K562 (cell line): ENCODE results near the gene CTNNA3. TPM values are rescaled to one million over a fixed set of nuclear protein-coding genes. Genes with fewer than 3 reads are reported as not detected.

Experiments
- ATAC-seq: fragments of 200-7000 bp; cut with Tn5 transposase; 3 replicates; pipeline ENCODE4 v1.9.1; 2020; ENCODE audit warnings: moderate library complexity
- BruUV-seq: library from RNA; stranded (reverse); fragments of 400-500 nt; replicated peaks from 2 replicates; lab custom pipeline; 2021; lab: Mats Ljungman, UMichigan
- CTCF ChIA-PET: fragments of 300-600 bp; formaldehyde crosslinking; extraction: SDS; loops from one replicate; lab custom pipeline; 2021; ENCODE audit warnings: low intra/inter-chr PET ratio; lab: Yijun Ruan, JAX
- POLR2A ChIA-PET: fragments of 300-600, 350-650 bp; sonication (Branson Sonifier 250); formaldehyde crosslinking; extraction: SDS; loops from one replicate; lab custom pipeline; 2021; ENCODE audit warnings: antibody characterized with exemption, inconsistent platforms; lab: Yijun Ruan, JAX
- DNase-seq, 4 experiments: peaks; one replicate each; pipeline versions ENCODE4 v3.0.0 to v3.0.0-alpha.2; 2011 to 2018; ENCODE audit warnings: low spot score in 3 of 4, mixed read lengths in 3 of 4; ENCODE audit errors: extremely low read depth in 1 of 4
- FAIRE-seq: peaks from 2 replicates; lab custom pipeline; 2011; peaks lifted over from hg19 to GRCh38; lab: Jason Lieb, UNC
- H2AFZ ChIP-seq: 2 replicates; pipeline ENCODE4 v1.6.0; 2011; ENCODE audit warnings: low read depth, low read length, control low read depth, inconsistent platforms
- H3K27ac ChIP-seq: fragments of 200-600 bp; 3 replicates; pipeline ENCODE4 v1.8.0; 2011; ENCODE audit warnings: low read depth, mild to moderate bottlenecking, control low read depth, inconsistent platforms, low read length, moderate library complexity, mixed read lengths; ENCODE audit errors: extremely low read depth
- H3K27me3 ChIP-seq, 2 experiments: fragments of 300-600 bp in 1 of 2; 2 replicates in 1 of 2; 3 replicates in 1 of 2; pipeline versions ENCODE4 v1.6.0 to v1.8.0; 2011; ENCODE audit warnings: inconsistent platforms in 2 of 2, low read length in 2 of 2, mild to moderate bottlenecking in 1 of 2, mixed read lengths in 1 of 2, moderate library complexity in 1 of 2; ENCODE audit not compliant: control insufficient read depth in 2 of 2, insufficient read depth in 2 of 2
- H3K36me3 ChIP-seq: fragments of 300-600 bp; 3 replicates; pipeline ENCODE4 v1.8.0; 2011; ENCODE audit warnings: mild to moderate bottlenecking, low read length, inconsistent platforms; ENCODE audit not compliant: control insufficient read depth, insufficient read depth
- H3K4me1 ChIP-seq, 2 experiments: fragments of 200-600 bp in 1 of 2; replicated peaks in 1 of 2; 2 replicates in 1 of 2; 3 replicates in 1 of 2; pipeline versions ENCODE4 v1.5.1 to v1.8.0; 2011; ENCODE audit warnings: inconsistent platforms in 2 of 2, low read length in 2 of 2, mild to moderate bottlenecking in 1 of 2, mixed read lengths in 1 of 2, moderate library complexity in 1 of 2; ENCODE audit not compliant: control insufficient read depth in 2 of 2, insufficient read depth in 2 of 2
- H3K4me2 ChIP-seq: 2 replicates; pipeline ENCODE4 v1.6.1; 2011; ENCODE audit warnings: low read length, control low read depth, inconsistent platforms, mixed read lengths; ENCODE audit not compliant: insufficient read depth
- H3K4me3 ChIP-seq: fragments of 200-600 bp; sonication (generic), shearing (Covaris generic); 2 replicates; pipeline ENCODE4 v1.5.1; 2016; ENCODE audit warnings: control low read depth, inconsistent platforms
- H3K79me2 ChIP-seq: fragments of 200-600 bp; 3 replicates; pipeline ENCODE4 v1.8.0; 2011; ENCODE audit warnings: low read length, inconsistent platforms; ENCODE audit not compliant: control insufficient read depth, insufficient read depth
- H3K9ac ChIP-seq, 2 experiments: 2 replicates each; pipeline versions ENCODE4 v1.6.0 to v1.6.1; 2011; ENCODE audit warnings: low read depth in 2 of 2, low read length in 2 of 2, control low read depth in 1 of 2, inconsistent platforms in 1 of 2, mild to moderate bottlenecking in 1 of 2, mixed read lengths in 1 of 2; ENCODE audit not compliant: insufficient read depth in 1 of 2
- H3K9me1 ChIP-seq: one replicate; pipeline ENCODE4 v1.6.0; 2011; ENCODE audit warnings: inconsistent platforms, mild to moderate bottlenecking, low read length, moderate library complexity; ENCODE audit not compliant: control insufficient read depth, insufficient read depth
- H3K9me3 ChIP-seq: replicated peaks from 2 replicates; pipeline ENCODE4 v1.5.1; 2011; ENCODE audit warnings: low read depth, low read length, inconsistent platforms; ENCODE audit not compliant: control insufficient read depth, insufficient read depth
- H4K20me1 ChIP-seq: replicated peaks from 2 replicates; pipeline ENCODE4 v1.6.1; 2011; ENCODE audit warnings: low read length, inconsistent platforms, mixed read lengths; ENCODE audit not compliant: control insufficient read depth, insufficient read depth
- ARHGAP35 ChIP-seq: fragments of 450-650 bp; IDR thresholded peaks from 2 replicates; pipeline ENCODE4 v1.6.1; 2018; ENCODE audit not compliant: partially characterized antibody
- DACH1 ChIP-seq: fragments of 450-650 bp; IDR thresholded peaks from 2 replicates; pipeline ENCODE4 v1.6.1; 2018; ENCODE audit not compliant: partially characterized antibody
- ELF1 ChIP-seq: fragments of 200-800 bp; sonication (Bioruptor generic); IDR thresholded peaks from 2 replicates; pipeline ENCODE4 v1.6.1; 2016; ENCODE audit warnings: missing genetic modification characterization, missing compliant biosample characterization
- ETV6 ChIP-seq, 3 experiments: fragments of 150-350 bp in 1 of 3; sonication (generic) in 1 of 3; formaldehyde crosslinking in 1 of 3; IDR thresholded peaks; 2 replicates each; pipeline versions ENCODE4 v1.6.1 to v1.8.0; 2014 to 2022; ENCODE audit warnings: borderline replicate concordance in 2 of 3, low read depth in 2 of 3, antibody characterized with exemption in 1 of 3, low read length in 1 of 3, mild to moderate bottlenecking in 1 of 3, missing genetic modification reagents in 1 of 3
- MEIS2 ChIP-seq: fragments of 450-650 bp; IDR thresholded peaks from 2 replicates; pipeline ENCODE4 v1.6.1; 2014; ENCODE audit warnings: mild to moderate bottlenecking; ENCODE audit not compliant: partially characterized antibody
- NCOA6 ChIP-seq: fragments of 450-650 bp; IDR thresholded peaks from 2 replicates; pipeline ENCODE4 v1.6.1; 2017; ENCODE audit warnings: mild to moderate bottlenecking
- RBFOX2 ChIP-seq: fragments of 200-400 bp; formaldehyde crosslinking; IDR thresholded peaks from 2 replicates; pipeline ENCODE4 v1.6.1; 2017; ENCODE audit warnings: low read depth, mild to moderate bottlenecking, low read length, moderate library complexity
- RBM39 ChIP-seq: fragments of 200-400 bp; formaldehyde crosslinking; optimal IDR thresholded peaks from 2 replicates; pipeline ENCODE3; 2018; ENCODE audit warnings: low read depth, low read length
- SRSF9 ChIP-seq: fragments of 200-400 bp; formaldehyde crosslinking; IDR thresholded peaks from 2 replicates; pipeline ENCODE4 v1.6.1; 2017; ENCODE audit warnings: low read depth, low read length, borderline replicate concordance
- ZBTB33 ChIP-seq: sonication (generic); formaldehyde crosslinking; IDR thresholded peaks from 2 replicates; pipeline ENCODE4 v1.8.1; 2023; ENCODE audit warnings: mild to moderate bottlenecking, missing genetic modification reagents
- ZNF175 ChIP-seq: fragments of 200-800 bp; sonication (Bioruptor generic); IDR thresholded peaks from 2 replicates; pipeline ENCODE4 v1.6.1; 2016; ENCODE audit warnings: low read depth, mild to moderate bottlenecking, missing genetic modification characterization, missing compliant biosample characterization
- ZNF311 ChIP-seq: fragments of 250-450 bp; sonication (Bioruptor Pico); IDR thresholded peaks from 2 replicates; pipeline ENCODE4 v1.4.0; 2020; ENCODE audit warnings: mild to moderate bottlenecking, moderate library complexity
- ZNF764 ChIP-seq: fragments of 250-450 bp; sonication (Bioruptor Pico); IDR thresholded peaks from 2 replicates; pipeline ENCODE4 v1.4.0; 2020; ENCODE audit warnings: low read depth, mild to moderate bottlenecking, moderate library complexity
- WGBS: fragments of 100-300 bp; shearing (Covaris generic); methylation state at CpG from one replicate; pipeline ENCODE4 v1.1.6; 2016; ENCODE audit warnings: low coverage, mixed read lengths; ENCODE audit not compliant: insufficient coverage; ENCODE audit errors: missing lambda C conversion rate; 5-methylcytosine and 5-hydroxymethylcytosine counted together
- in situ Hi-C: fragments of 300-500 bp; cut with MboI; formaldehyde crosslinking; loops from 4 replicates; pipeline ENCODE4 v1.15.0; 2018; ENCODE audit warnings: inconsistent platforms, mixed read lengths
- intact Hi-C: fragments of 100-400 bp; cut with micrococcal nuclease; formaldehyde crosslinking; loops from 2 replicates; pipeline ENCODE4 v1.14.2; 2022
- polyA plus RNA-seq, 8 experiments: library from polyadenylated mRNA; depleted of rRNA in 4 of 8; stranded (reverse) in 5 of 8; unstranded in 3 of 8; fragments of >200 nt; fragmentation: Nextera tagmentation in 2 of 8; fragmentation: Illumina TruSeq in 1 of 8; extraction: Ambion mirVana in 2 of 8; extraction: Trizol in 1 of 8; gene quantifications; 2 replicates each; pipeline versions ENCODE4 v1.2.1 to v1.2.3, GENCODE V29; 2011 to 2014; ENCODE audit warnings: inconsistent platforms in 1 of 8, missing spikeins in 1 of 8
- total RNA-seq, 7 experiments: library from RNA; depleted of rRNA in 6 of 7; stranded (reverse); fragments of >200 nt in 6 of 7; fragmentation: Illumina TruSeq in 2 of 7; extraction: Trizol in 2 of 7; gene quantifications; 2 replicates each; pipeline versions ENCODE4 v1.2.1 to v1.2.3, GENCODE V29; 2011 to 2021; ENCODE audit warnings: low replicate concordance in 1 of 7

CTNNA3 gene
- total and polyA plus RNA-seq, 9 of the 15 experiments (the other 6 are each of a cell fraction or from before 2014, with no cell fraction given), result 0.04 TPM; not detected in 8

GRCh38 chr10:66695046-66695445 is 1000.9 kb downstream of the CTNNA3 start:
- Histone ChIP-seq H3K4me1 (no peaks in the 10 kb centered on the region), H3K9me1 (no peaks in the 10 kb centered on the region), H4K20me1 (no peaks in the 10 kb centered on the region), H3K36me3 (no peaks in the 10 kb centered on the region), H3K27ac (no peak overlapping the region), H3K27me3 (no peaks in the 10 kb centered on the region), H3K79me2 (no peaks in the 10 kb centered on the region), H2AFZ (no peak overlapping the region), H3K9me3 (no peaks in the 10 kb centered on the region), H3K9ac (no peak overlapping the region), H3K4me2 (no peak overlapping the region), H3K4me3 (no peak overlapping the region)
- POLR2A ChIA-PET, result no interaction called here
- FAIRE-seq (no peak), ATAC-seq (no peak), DNase-seq (no peak)
- no peak for TF ChIP-seq ZNF175 (CRISPR knock-in tag)
- TF ChIP-seq ZNF764 (CRISPR knock-in tag), result no peak
- TF ChIP-seq RBM39, result no peak
- no peak for TF ChIP-seq ZBTB33
- no peak for TF ChIP-seq ELF1 (tag)
- no peak for TF ChIP-seq ETV6 (IDR thresholded peaks at IDR 0.05; ENCODE audit: borderline replicate concordance in 1 of 2, low read depth in 2 of 2, low read length in 1 of 2)
- no peak for TF ChIP-seq ETV6 (CRISPR knock-in tag; IDR thresholded peaks at IDR 0.05; ENCODE audit: borderline replicate concordance)
- no peak for TF ChIP-seq DACH1
- no peak for TF ChIP-seq NCOA6
- no peak for TF ChIP-seq ZNF311
- TF ChIP-seq ARHGAP35, result no peak
- TF ChIP-seq RBFOX2, result no peak
- TF ChIP-seq MEIS2, result no peak
- no peak for TF ChIP-seq SRSF9
- BruUV-seq, result no TSS peak
- CTCF ChIA-PET, result no interaction called here
- intact Hi-C loops (no loop called here), in situ Hi-C loops (no loop called here)
- 0% methylated on average over 1 of the region's 1 CpG for WGBS
